Chondrocyte (in vitro differentiated cells): ENCODE measurements around the gene SLC38A1. TPM values are rescaled to one million over a fixed set of nuclear protein-coding genes. Genes with fewer than 3 reads are reported as not detected.

Experiments
- DNase-seq: peaks from one replicate; pipeline ENCODE4 v3.0.0; 2021; ENCODE audit warnings: mixed read lengths, low spot score
- H3K27ac Mint-ChIP-seq: one replicate; pipeline ENCODE4 v1.8.0; 2021; ENCODE audit warnings: mild to moderate bottlenecking, moderate library complexity, mixed read lengths; ENCODE audit not compliant: unreplicated experiment
- H3K27me3 Mint-ChIP-seq: 2 replicates; pipeline ENCODE4 v1.8.0; 2021; ENCODE audit warnings: low read depth, mixed read lengths
- H3K36me3 Mint-ChIP-seq: 2 replicates; pipeline ENCODE4 v1.8.0; 2021; ENCODE audit warnings: low read depth, mixed read lengths
- H3K4me1 Mint-ChIP-seq: 2 replicates; pipeline ENCODE4 v1.8.0; 2021; ENCODE audit warnings: low read depth, mild to moderate bottlenecking, mixed read lengths
- H3K4me3 Mint-ChIP-seq: one replicate; pipeline ENCODE4 v1.8.0; 2021; ENCODE audit warnings: mild to moderate bottlenecking, moderate library complexity, mixed read lengths; ENCODE audit not compliant: unreplicated experiment
- H3K9me3 Mint-ChIP-seq: 2 replicates; pipeline ENCODE4 v1.8.0; 2021; ENCODE audit warnings: low read depth, mixed read lengths
- CTCF ChIP-seq: fragments of 200-600 bp; sonication (generic); IDR thresholded peaks from 2 replicates; pipeline ENCODE4 v1.5.0; 2021; ENCODE audit warnings: antibody characterized with exemption, mild to moderate bottlenecking, moderate library complexity
- total RNA-seq: library from RNA; stranded (reverse); gene quantifications from 3 replicates; pipeline ENCODE4 v1.2.1, GENCODE V29; 2021

SLC38A1 gene
- total RNA-seq, 1 donor from 2014 or later = 185 TPM

- Mint-ChIP-seq H3K9me3 (no peaks in the 10 kb centered on the region), H3K36me3 (peaks cover 3% of the 10 kb centered on the region), H3K27ac (peak overlapping the region; percentile 73), H3K27me3 (no peaks in the 10 kb centered on the region), H3K4me1 (peaks cover 17% of the 10 kb centered on the region), H3K4me3 (peak overlapping the region; percentile 0)
- no peak for TF ChIP-seq CTCF
- no peak for DNase-seq
Measured at GRCh38 chr12:46264057-46264456, 4.8 kb downstream of the SLC38A1 start.

GRCh38 chr12:46263140-46264016 lies 5.5 kb downstream of the SLC38A1 start:
- H3K4me1 Mint-ChIP-seq = peaks cover 17% of the 10 kb centered on the region
- H3K36me3 Mint-ChIP-seq = peaks cover 3% of the 10 kb centered on the region
- no peak for DNase-seq
- no peaks in the 10 kb centered on the region for H3K27me3 Mint-ChIP-seq
- peak overlapping the region; percentile 0 for H3K4me3 Mint-ChIP-seq
- H3K9me3 Mint-ChIP-seq = no peaks in the 10 kb centered on the region
- TF ChIP-seq CTCF = peak; percentile 72
- H3K27ac Mint-ChIP-seq = peak overlapping the region; percentile 73

GRCh38 chr12:46261646-46262045 lies 7.2 kb downstream of the SLC38A1 start:
- no peak for DNase-seq
- Mint-ChIP-seq H3K9me3 (no peaks in the 10 kb centered on the region), H3K36me3 (no peaks in the 10 kb centered on the region), H3K27ac (peak overlapping the region; percentile 46), H3K4me3 (no peak overlapping the region), H3K4me1 (peaks cover 28% of the 10 kb centered on the region), H3K27me3 (no peaks in the 10 kb centered on the region)
- no peak for TF ChIP-seq CTCF

GRCh38 chr12:46260913-46261476 lies 7.8 kb downstream of the SLC38A1 start:
- Mint-ChIP-seq H3K27me3 (no peaks in the 10 kb centered on the region), H3K4me3 (no peak overlapping the region), H3K36me3 (no peaks in the 10 kb centered on the region), H3K9me3 (no peaks in the 10 kb centered on the region), H3K27ac (no peak overlapping the region), H3K4me1 (peaks cover 32% of the 10 kb centered on the region)
- DNase-seq = no peak
- TF ChIP-seq CTCF = no peak

GRCh38 chr12:46260124-46260912 lies 8.5 kb downstream of the SLC38A1 start:
- H3K4me3 Mint-ChIP-seq = no peak overlapping the region
- H3K4me1 Mint-ChIP-seq = peaks cover 38% of the 10 kb centered on the region
- no peaks in the 10 kb centered on the region for H3K27me3 Mint-ChIP-seq
- no peaks in the 10 kb centered on the region for H3K9me3 Mint-ChIP-seq
- DNase-seq = no peak
- no peaks in the 10 kb centered on the region for H3K36me3 Mint-ChIP-seq
- H3K27ac Mint-ChIP-seq = no peak overlapping the region
- TF ChIP-seq CTCF = no peak
